Uterus (tissue), 2 donors: ENCODE measurements around the gene CADPS2.

Experiments
- CTCF ChIP-seq, 4 experiments: fragments of 200-600 bp in 2 of 4; fragments of 450-650 bp in 2 of 4; sonication (generic) in 2 of 4; IDR thresholded peaks; one replicate each; pipeline ENCODE4 v1.5.1; 2016 to 2019; ENCODE audit warnings: antibody characterized with exemption in 4 of 4, mild to moderate bottlenecking in 2 of 4, moderate library complexity in 1 of 4
- POLR2A ChIP-seq, 2 donors: fragments of 450-650 bp; IDR thresholded peaks; one replicate each; pipeline ENCODE4 v1.6.1; 2016; ENCODE audit warnings: antibody characterized with exemption in 2 of 2, mild to moderate bottlenecking in 1 of 2, moderate library complexity in 1 of 2

- TF ChIP-seq POLR2A (IDR thresholded peaks at IDR 0.05): no peak
- TF ChIP-seq CTCF (IDR thresholded peaks at IDR 0.05): no peak
These were observed 502.3 kb downstream of the CADPS2 start for GRCh38 chr7:122383934-122384333.
